ENCODE results near the gene AMMECR1. TPM values are rescaled to one million over a fixed set of nuclear protein-coding genes. Genes with fewer than 3 reads are reported as not detected.

Gene AMMECR1
- total RNA-seq, 1 experiment from 2014 or later, result 15.0 TPM

DNA sequence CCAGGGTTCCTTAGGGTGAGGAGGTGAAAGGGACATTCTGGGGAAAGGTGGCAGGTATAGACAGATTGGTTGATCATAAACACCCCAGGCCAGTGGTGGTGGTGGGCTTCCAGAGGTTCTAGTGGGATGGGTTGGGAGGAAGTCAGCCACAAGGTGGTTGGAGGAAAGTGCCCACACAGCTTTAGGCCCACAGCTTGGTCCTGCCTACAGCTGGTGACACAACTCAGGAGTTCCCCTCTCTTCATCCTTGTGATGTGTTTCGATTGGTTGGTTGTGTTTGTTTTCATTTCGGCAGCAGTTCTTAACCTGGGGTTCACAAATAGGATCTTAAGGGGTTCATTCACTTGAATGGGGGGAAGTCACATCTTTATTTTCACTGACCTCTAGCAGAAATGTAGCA, 158.0 kb downstream of the AMMECR1 start:
- H3K27me3 ChIP-seq (ENCODE audit: control insufficient read depth, insufficient read depth, low read length), result no peaks in the 10 kb centered on the region
- no peaks in the 10 kb centered on the region for H3K36me3 ChIP-seq (ENCODE audit: control insufficient read depth, insufficient read depth, low read length)
- no peak for TF ChIP-seq POLR2AphosphoS5 (IDR thresholded peaks at IDR 0.05; ENCODE audit: low read depth, low read length)
- no peak for TF ChIP-seq TCF7L2 (IDR thresholded peaks at IDR 0.05; ENCODE audit: low read depth, low read length)
- TF ChIP-seq, protein P1, sequence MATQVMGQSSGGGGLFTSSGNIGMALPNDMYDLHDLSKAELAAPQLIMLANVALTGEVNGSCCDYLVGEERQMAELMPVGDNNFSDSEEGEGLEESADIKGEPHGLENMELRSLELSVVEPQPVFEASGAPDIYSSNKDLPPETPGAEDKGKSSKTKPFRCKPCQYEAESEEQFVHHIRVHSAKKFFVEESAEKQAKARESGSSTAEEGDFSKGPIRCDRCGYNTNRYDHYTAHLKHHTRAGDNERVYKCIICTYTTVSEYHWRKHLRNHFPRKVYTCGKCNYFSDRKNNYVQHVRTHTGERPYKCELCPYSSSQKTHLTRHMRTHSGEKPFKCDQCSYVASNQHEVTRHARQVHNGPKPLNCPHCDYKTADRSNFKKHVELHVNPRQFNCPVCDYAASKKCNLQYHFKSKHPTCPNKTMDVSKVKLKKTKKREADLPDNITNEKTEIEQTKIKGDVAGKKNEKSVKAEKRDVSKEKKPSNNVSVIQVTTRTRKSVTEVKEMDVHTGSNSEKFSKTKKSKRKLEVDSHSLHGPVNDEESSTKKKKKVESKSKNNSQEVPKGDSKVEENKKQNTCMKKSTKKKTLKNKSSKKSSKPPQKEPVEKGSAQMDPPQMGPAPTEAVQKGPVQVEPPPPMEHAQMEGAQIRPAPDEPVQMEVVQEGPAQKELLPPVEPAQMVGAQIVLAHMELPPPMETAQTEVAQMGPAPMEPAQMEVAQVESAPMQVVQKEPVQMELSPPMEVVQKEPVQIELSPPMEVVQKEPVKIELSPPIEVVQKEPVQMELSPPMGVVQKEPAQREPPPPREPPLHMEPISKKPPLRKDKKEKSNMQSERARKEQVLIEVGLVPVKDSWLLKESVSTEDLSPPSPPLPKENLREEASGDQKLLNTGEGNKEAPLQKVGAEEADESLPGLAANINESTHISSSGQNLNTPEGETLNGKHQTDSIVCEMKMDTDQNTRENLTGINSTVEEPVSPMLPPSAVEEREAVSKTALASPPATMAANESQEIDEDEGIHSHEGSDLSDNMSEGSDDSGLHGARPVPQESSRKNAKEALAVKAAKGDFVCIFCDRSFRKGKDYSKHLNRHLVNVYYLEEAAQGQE (IDR thresholded peaks at IDR 0.05; ENCODE audit: insufficient read depth in 1 of 2, low read depth in 2 of 2, low read length in 1 of 2), result no peak
- TF ChIP-seq, protein P2, sequence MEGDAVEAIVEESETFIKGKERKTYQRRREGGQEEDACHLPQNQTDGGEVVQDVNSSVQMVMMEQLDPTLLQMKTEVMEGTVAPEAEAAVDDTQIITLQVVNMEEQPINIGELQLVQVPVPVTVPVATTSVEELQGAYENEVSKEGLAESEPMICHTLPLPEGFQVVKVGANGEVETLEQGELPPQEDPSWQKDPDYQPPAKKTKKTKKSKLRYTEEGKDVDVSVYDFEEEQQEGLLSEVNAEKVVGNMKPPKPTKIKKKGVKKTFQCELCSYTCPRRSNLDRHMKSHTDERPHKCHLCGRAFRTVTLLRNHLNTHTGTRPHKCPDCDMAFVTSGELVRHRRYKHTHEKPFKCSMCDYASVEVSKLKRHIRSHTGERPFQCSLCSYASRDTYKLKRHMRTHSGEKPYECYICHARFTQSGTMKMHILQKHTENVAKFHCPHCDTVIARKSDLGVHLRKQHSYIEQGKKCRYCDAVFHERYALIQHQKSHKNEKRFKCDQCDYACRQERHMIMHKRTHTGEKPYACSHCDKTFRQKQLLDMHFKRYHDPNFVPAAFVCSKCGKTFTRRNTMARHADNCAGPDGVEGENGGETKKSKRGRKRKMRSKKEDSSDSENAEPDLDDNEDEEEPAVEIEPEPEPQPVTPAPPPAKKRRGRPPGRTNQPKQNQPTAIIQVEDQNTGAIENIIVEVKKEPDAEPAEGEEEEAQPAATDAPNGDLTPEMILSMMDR (IDR thresholded peaks at IDR 0.05), result no peak
- TF ChIP-seq SIN3A (IDR thresholded peaks at IDR 0.05; ENCODE audit: borderline replicate concordance, insufficient read depth, low read depth, low read length), result no peak
- CTCF ChIA-PET, result interaction anchor here (0.6 to 1.2 kb wide), 6 partner anchors 245 to 260 kb away, joined by 3 to 5 read pairs (median 4); no protein-coding TSS in a partner anchor
- no TSS peak for BruUV-seq (replicated peaks)
- POLR2A ChIA-PET, result no interaction called here
- ATAC-seq, result no peak; the same call in 1 of the 2 replicates
- intact Hi-C loops (cut with micrococcal nuclease; ENCODE audit: unreplicated experiment), result loop anchor here (2.0 to 5.0 kb wide), 2 partner anchors 157 to 253 kb away; partner anchors contain the start of gene AMMECR1
- H3K27ac ChIP-seq (ENCODE audit: low read length), result no peak overlapping the region
- no peak overlapping the region for H3K4me3 ChIP-seq (ENCODE audit: low read depth in 2 of 2, low read length in 2 of 2)
- no peaks in the 10 kb centered on the region for H3K9me3 ChIP-seq (ENCODE audit: control insufficient read depth, insufficient read depth, low read depth, low read length)
- in situ Hi-C loops (cut with HindIII; ENCODE audit: low pct_unique_long_range_greater_than_20kb, low sequenced_read_pairs), result no loop called here
- DNase-seq (ENCODE audit: low read depth, low spot score), result no peak
- no peaks in the 10 kb centered on the region for H3K4me1 ChIP-seq (ENCODE audit: control insufficient read depth, insufficient read depth, low read length)

DNA sequence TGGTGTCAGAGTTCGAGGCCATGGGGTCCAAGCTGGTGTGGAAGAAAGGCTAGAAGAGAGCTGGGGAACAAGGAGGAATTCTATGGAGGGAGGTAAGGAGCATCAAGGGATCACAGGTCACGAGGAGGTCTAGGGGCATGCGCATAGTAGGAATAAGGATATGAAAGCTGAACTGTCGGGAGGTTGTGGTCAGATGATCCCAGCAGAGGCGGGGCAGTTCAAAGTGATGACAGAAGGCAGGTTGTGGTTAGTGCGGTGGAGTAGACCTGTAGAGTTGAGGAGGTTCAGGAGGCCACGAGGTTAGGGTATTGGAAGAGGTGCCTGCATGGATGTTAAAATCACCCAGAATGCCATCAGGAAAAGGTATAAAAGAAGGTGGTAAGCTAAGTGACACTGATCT, 158.7 kb downstream of the AMMECR1 start:
- ChIA-PET CTCF (interaction anchor here (1.0 kb wide), 1 partner anchor 250 kb away, joined by 3 read pairs; no protein-coding TSS in a partner anchor), POLR2A (no interaction called here)

More for the DNA sequence above, 158.7 kb downstream of the AMMECR1 start:
- intact Hi-C loops (cut with micrococcal nuclease; ENCODE audit: unreplicated experiment), result no loop called here
- Histone ChIP-seq H3K4me3 (ENCODE audit: low read depth in 2 of 2, low read length in 2 of 2) (no peak overlapping the region), H3K27ac (ENCODE audit: low read length) (no peak overlapping the region), H3K36me3 (ENCODE audit: control insufficient read depth, insufficient read depth, low read length) (no peaks in the 10 kb centered on the region), H3K27me3 (ENCODE audit: control insufficient read depth, insufficient read depth, low read length) (no peaks in the 10 kb centered on the region), H3K4me1 (ENCODE audit: control insufficient read depth, insufficient read depth, low read length) (no peaks in the 10 kb centered on the region), H3K9me3 (ENCODE audit: control insufficient read depth, insufficient read depth, low read depth, low read length) (no peaks in the 10 kb centered on the region)
- in situ Hi-C loops (cut with HindIII; ENCODE audit: low pct_unique_long_range_greater_than_20kb, low sequenced_read_pairs), result no loop called here
- DNase-seq (ENCODE audit: low read depth, low spot score) (no peak), ATAC-seq (no peak)
- no TSS peak for BruUV-seq (replicated peaks)
- TF ChIP-seq POLR2AphosphoS5 (IDR thresholded peaks at IDR 0.05; ENCODE audit: low read depth, low read length) (no peak), TCF7L2 (IDR thresholded peaks at IDR 0.05; ENCODE audit: low read depth, low read length) (no peak), SIN3A (IDR thresholded peaks at IDR 0.05; ENCODE audit: borderline replicate concordance, insufficient read depth, low read depth, low read length) (no peak)
- TF ChIP-seq, protein P2 (IDR thresholded peaks at IDR 0.05), result no peak
- TF ChIP-seq, protein P1 (IDR thresholded peaks at IDR 0.05; ENCODE audit: insufficient read depth in 1 of 2, low read depth in 2 of 2, low read length in 1 of 2), result no peak

Measured in Panc1 (cell line).